Heart left ventricle (tissue), 16 donors: Measurements from ENCODE around the gene KIF17. TPM values are rescaled to one million over a fixed set of nuclear protein-coding genes. Genes with fewer than 3 reads are reported as not detected.

Experiments used
- ATAC-seq, 4 donors: fragments of 200-7000 bp; cut with Tn5 transposase; one replicate each; pipeline ENCODE4 v1.9.1; 2020 to 2022; ENCODE audit warnings: moderate library complexity in 4 of 4, mild to moderate bottlenecking in 3 of 4, moderate number of reproducible peaks in 1 of 4
- DNase-seq, 5 donors: peaks; one replicate each; pipeline ENCODE4 v3.0.0-alpha.2; 2020
- H3K27ac ChIP-seq, 12 donors: fragments of 200-600 bp; sonication (generic) in 4 of 12; one replicate each; pipeline versions ENCODE4 v1.5.0 to v1.8.0; 2016 to 2022; ENCODE audit warnings: mild to moderate bottlenecking in 2 of 12
- H3K27me3 ChIP-seq, 9 donors: fragments of 200-600 bp; sonication (generic) in 2 of 9; one replicate each; pipeline versions ENCODE4 v1.5.1 to v1.8.0; 2016 to 2022; ENCODE audit warnings: mild to moderate bottlenecking in 3 of 9
- H3K36me3 ChIP-seq, 9 donors: fragments of 200-600 bp; sonication (generic) in 2 of 9; one replicate each; pipeline versions ENCODE4 v1.5.0 to v1.8.0; 2018 to 2022; ENCODE audit warnings: mild to moderate bottlenecking in 2 of 9
- H3K4me1 ChIP-seq, 12 donors: fragments of 200-600 bp; sonication (generic) in 4 of 12; one replicate each; pipeline versions ENCODE4 v1.5.0 to v1.8.0; 2016 to 2022; ENCODE audit warnings: mild to moderate bottlenecking in 3 of 12
- H3K4me3 ChIP-seq, 12 donors: fragments of 200-600 bp; sonication (generic) in 4 of 12; one replicate each; pipeline versions ENCODE4 v1.5.0 to v1.8.0; 2017 to 2022; ENCODE audit warnings: mild to moderate bottlenecking in 9 of 12, moderate library complexity in 4 of 12
- H3K9me3 ChIP-seq, 12 donors: fragments of 200-600 bp; sonication (generic) in 4 of 12; one replicate each; pipeline versions ENCODE4 v1.5.0 to v1.8.0; 2016 to 2022; ENCODE audit warnings: mild to moderate bottlenecking in 1 of 12
- POLR2A ChIP-seq, 2 donors: fragments of 450-650 bp; IDR thresholded peaks; one replicate each; pipeline ENCODE4 v1.6.1; 2017; ENCODE audit warnings: antibody characterized with exemption in 2 of 2, mild to moderate bottlenecking in 2 of 2, moderate library complexity in 2 of 2
- WGBS, 4 donors: extraction: QIAGEN DNeasy Blood & Tissue Kit in 2 of 4; methylation state at CpG; one replicate each; pipeline versions ENCODE4 v1.1.5 to v1.1.7; 2013 to 2018; 5-methylcytosine and 5-hydroxymethylcytosine counted together
- intact Hi-C, 10 donors: fragments of 100-400 bp; cut with DNase I; formaldehyde crosslinking; loops; one replicate each; pipeline versions ENCODE4 v1.11.1 to v1.14.2; 2022
- polyA plus RNA-seq, 2 donors: library from polyadenylated mRNA; stranded (reverse); fragments of 200-250 nt; gene quantifications; one replicate each; pipeline ENCODE4 v1.2.3, GENCODE V29; 2013
- total RNA-seq, 9 donors: library from RNA; depleted of rRNA in 2 of 9; stranded (reverse); fragments of >200 nt in 2 of 9; fragmentation: NEBNext Ultra II Directional in 3 of 9; extraction: Animal tissue kit (Norgen Biotek cat#: 25700) in 3 of 9; gene quantifications; one replicate each; pipeline versions ENCODE4 v1.1.0 to v1.2.4, GENCODE V29; 2016 to 2023
- TF ChIP-seq, protein P1 (sequence below), 12 donors: fragments of 200-600 bp; sonication (generic) in 4 of 12; IDR thresholded peaks; one replicate each; pipeline versions ENCODE4 v1.5.0 to v1.8.0; 2018 to 2022; ENCODE audit warnings: antibody characterized with exemption in 12 of 12, mild to moderate bottlenecking in 5 of 12
- donor health status: ischemic (EF 13 %, LVEDD 7.1; RV severe dilation, severe dysfunction).
- donor health status: healthy with polysubstance abuse.
- donor health status: DM: no; HTN: yes; CAD: no.
- donor health status: DM: no; HTN: no; CAD: no.
- donor health status: ischemic (EF 25% LVEDD 6.9; RV normal size, moderate dysfunction).
- donor health status: ischemic (EF 25% LVEDD 5.7; RV mildly dilated, moderate dysfunction).
- donor health status: healthy.
- donor health status: DM: yes; HTN: yes; CAD: no.
- donor health status: ischemic (EF 35%, LVEDD 5.7; RV mildly dilated, moderate dysfunction).
- donor health status: nonischemic (EF 11% LVEDD 7.7; RV severe dilation, severe dysfunction).
- donor health status: DM: yes; HTN: yes; CAD: no.
- donor health status: PGD.
- donor health status: ischemic (EF 29% LVEDD 5.4; RV normal size, mild dysfunction).
- donor health status: nonischemic (EF 23%, LVEDD 6.1; RV moderate dilation, normal function).

KIF17 gene
- total and polyA plus RNA-seq, 11 donors = 1.6 to 9.3 (median 3.4) TPM

DNA sequence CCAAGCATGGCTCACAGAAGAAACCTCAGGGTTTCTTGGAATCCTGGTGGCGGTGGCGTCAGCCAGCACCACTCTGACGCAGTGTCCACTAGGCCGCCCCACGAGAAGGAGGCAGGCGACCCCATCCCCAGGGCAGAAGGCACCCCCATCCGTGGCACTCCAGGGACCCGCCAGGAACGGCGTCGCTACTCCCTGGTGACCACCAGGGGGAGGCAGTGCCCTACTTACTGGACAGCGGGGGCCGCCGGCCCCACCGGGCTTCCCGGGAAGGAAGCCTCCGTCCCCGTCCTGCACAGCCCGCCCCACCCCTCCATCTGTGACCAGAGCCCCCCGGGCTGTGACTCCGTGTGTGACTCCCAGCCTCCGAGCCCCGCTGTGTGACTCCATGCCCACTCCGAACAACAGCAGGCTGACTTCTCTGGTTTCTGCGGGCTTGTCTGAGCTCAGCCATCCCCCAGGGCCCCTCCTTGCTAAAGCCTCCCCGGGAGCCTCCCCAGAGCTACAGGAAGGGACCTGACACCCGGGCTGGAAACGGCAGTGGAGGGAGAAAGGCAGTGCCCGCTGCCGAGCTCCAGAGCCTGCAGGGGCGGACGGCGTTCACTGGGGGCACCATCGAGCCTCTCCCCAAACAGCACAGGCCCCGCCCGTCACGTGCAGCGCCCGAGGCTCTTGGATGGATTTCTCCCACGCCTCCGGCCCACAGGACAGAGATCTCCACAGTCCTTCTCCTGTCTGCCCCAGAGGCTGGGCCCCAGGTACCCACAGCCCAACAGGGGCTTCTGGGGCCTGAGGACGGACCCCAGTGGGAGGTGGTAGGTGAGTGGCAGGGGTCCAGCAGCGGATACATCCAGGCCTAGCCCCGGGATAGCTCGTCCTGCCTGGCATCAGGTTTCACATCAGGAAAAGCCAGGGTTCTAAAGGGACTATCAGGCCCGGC, 21.1 kb downstream of the KIF17 start:
- TF ChIP-seq POLR2A (IDR thresholded peaks at IDR 0.05) = no peak
- TF ChIP-seq, protein P1, sequence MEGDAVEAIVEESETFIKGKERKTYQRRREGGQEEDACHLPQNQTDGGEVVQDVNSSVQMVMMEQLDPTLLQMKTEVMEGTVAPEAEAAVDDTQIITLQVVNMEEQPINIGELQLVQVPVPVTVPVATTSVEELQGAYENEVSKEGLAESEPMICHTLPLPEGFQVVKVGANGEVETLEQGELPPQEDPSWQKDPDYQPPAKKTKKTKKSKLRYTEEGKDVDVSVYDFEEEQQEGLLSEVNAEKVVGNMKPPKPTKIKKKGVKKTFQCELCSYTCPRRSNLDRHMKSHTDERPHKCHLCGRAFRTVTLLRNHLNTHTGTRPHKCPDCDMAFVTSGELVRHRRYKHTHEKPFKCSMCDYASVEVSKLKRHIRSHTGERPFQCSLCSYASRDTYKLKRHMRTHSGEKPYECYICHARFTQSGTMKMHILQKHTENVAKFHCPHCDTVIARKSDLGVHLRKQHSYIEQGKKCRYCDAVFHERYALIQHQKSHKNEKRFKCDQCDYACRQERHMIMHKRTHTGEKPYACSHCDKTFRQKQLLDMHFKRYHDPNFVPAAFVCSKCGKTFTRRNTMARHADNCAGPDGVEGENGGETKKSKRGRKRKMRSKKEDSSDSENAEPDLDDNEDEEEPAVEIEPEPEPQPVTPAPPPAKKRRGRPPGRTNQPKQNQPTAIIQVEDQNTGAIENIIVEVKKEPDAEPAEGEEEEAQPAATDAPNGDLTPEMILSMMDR (IDR thresholded peaks at IDR 0.05) = peak; percentile 81 to 98 (median 91)
- ATAC-seq (peak; percentile 86 to 94 (median 93)), DNase-seq (peak; percentile 83 to 91 (median 88))
- Histone ChIP-seq H3K36me3 (no peaks in the 10 kb centered on the region), H3K27me3 (no peaks in the 10 kb centered on the region), H3K4me1 (peaks cover 0 to 17% (median 5%) of the 10 kb centered on the region in 12 donors), H3K27ac (peak overlapping the region; percentile 31 to 88 (median 77)), H3K9me3 (peaks cover 0 to 6% (median 0%) of the 10 kb centered on the region in 12 donors), H3K4me3 (peak overlapping the region; percentile 32 to 70 (median 62))
- intact Hi-C loops = loop anchor here (1.0 to 10.0 kb wide), 9 partner anchors 36 to 668 kb away; partner anchors contain the start of genes HP1BP3 (in 1 of the 10) and SH2D5 (in 1 of the 10)
- 1 to 3% (median 2%) methylated on average over 29 to 46 of the region's 46 CpGs for WGBS, 4 donors

DNA sequence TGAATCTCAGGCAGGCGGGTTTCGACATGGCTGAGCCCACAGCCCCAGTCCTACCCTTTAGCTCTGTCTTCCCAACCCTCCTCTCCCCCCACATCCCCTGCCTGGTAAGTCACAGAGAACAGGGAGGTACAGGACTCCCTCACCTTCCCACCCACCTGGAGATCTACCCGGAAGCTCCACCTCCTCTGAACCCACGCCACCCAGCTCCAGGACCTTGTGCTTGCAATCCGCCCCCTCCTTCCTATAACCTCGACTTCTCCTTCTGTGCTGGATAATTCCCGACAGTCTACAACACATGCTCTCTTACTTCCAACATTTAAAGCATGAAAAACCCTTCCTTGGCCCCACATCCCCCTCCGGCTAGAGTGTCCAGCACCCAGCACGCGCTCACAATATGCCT, 22.3 kb downstream of the KIF17 start:
- TF ChIP-seq POLR2A (IDR thresholded peaks at IDR 0.05) = no peak
- TF ChIP-seq, protein P1 (IDR thresholded peaks at IDR 0.05) = no peak
- H3K4me1 ChIP-seq = peaks cover 0 to 17% (median 5%) of the 10 kb centered on the region in 12 donors
- intact Hi-C loops = loop anchor here in 7 of 10 donors (5.0 to 10.0 kb wide), 6 partner anchors 37 to 669 kb away; partner anchors contain the start of genes HP1BP3 (in 1 of the 7) and SH2D5 (in 1 of the 7)
- H3K27me3 ChIP-seq = no peaks in the 10 kb centered on the region
- peaks cover 0 to 7% (median 0%) of the 10 kb centered on the region in 12 donors for H3K9me3 ChIP-seq
- 84 to 87% (median 86%) methylated on average over 10 of the region's 10 CpGs for WGBS, 4 donors
- no peak for DNase-seq
- no peaks in the 10 kb centered on the region for H3K36me3 ChIP-seq
- no peak overlapping the region for H3K27ac ChIP-seq
- no peak overlapping the region for H3K4me3 ChIP-seq
- ATAC-seq = no peak

DNA sequence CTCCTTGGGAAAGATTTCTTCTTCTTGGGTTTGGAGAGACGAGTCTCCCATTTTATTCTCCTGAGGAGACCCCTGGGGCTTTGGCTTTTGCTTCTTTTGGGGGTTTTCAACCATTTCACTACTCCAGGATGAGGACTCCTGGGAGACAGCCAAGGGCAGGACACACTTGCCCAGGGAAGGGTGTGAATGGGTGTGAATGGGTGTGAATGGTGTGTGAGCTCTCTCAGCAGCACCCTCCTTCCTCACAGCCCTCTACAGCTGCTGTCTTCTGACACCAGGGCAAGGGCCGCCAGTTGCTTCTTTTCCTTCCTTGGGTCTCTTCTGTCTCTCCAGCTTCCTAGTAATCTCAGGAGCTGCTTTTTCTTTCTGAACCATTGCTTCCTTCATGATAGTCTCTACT, 24.2 kb downstream of the KIF17 start:
- H3K27me3 ChIP-seq = no peaks in the 10 kb centered on the region
- no peaks in the 10 kb centered on the region for H3K36me3 ChIP-seq
- DNase-seq = peak in 2 of 5 donors; percentile 11 to 17
- peaks cover 0 to 17% (median 5%) of the 10 kb centered on the region in 12 donors for H3K4me1 ChIP-seq
- no peak for ATAC-seq
- intact Hi-C loops = loop anchor here in 1 of 10 donors (10.0 kb wide), 2 partner anchors 291 to 671 kb away; no protein-coding TSS in a partner anchor
- peaks cover 0 to 7% (median 0%) of the 10 kb centered on the region in 12 donors for H3K9me3 ChIP-seq
- H3K27ac ChIP-seq = no peak overlapping the region
- TF ChIP-seq, protein P1 (IDR thresholded peaks at IDR 0.05) = no peak
- TF ChIP-seq POLR2A (IDR thresholded peaks at IDR 0.05) = no peak
- WGBS, 4 donors = 72 to 88% (median 74%) methylated on average over 2 of the region's 2 CpGs
- H3K4me3 ChIP-seq = no peak overlapping the region

DNA sequence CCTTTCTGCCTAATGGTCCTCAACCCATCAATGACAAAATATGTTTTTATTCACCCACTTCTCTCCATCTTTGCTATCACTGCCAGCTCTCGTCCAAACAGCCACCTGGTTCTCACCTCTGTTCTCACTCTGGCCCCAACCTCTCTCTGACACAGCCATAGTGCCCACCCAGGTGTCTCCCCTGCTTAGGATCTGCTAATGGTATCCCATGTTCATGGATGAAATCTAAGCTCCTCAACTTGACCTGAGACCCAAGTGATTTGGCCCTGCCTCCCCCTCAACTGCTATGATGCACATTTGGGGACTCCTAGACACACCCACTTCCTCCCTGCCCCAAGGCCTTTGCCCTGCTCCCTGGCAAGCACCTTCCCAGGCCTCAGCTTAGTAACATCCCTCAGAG, 25.9 kb downstream of the KIF17 start:
- Histone ChIP-seq H3K36me3 (no peaks in the 10 kb centered on the region), H3K27ac (no peak overlapping the region), H3K4me1 (peaks cover 0 to 11% (median 2%) of the 10 kb centered on the region in 12 donors), H3K9me3 (peaks cover 0 to 7% (median 0%) of the 10 kb centered on the region in 12 donors), H3K4me3 (no peak overlapping the region), H3K27me3 (no peaks in the 10 kb centered on the region)
- ATAC-seq (no peak), DNase-seq (peak in 2 of 5 donors; percentile 5 to 17)
- intact Hi-C loops = loop anchor here in 1 of 10 donors (10.0 kb wide), 2 partner anchors 293 to 673 kb away; no protein-coding TSS in a partner anchor
- 85 to 94% (median 88%) methylated on average over 1 of the region's 1 CpG for WGBS, 4 donors
- TF ChIP-seq, protein P1 (IDR thresholded peaks at IDR 0.05) = no peak
